Measurements from ENCODE around the gene LGALS16.
"Not testable (repeated sequence)": the region's sequence is repeated elsewhere in the genome, so short reads cannot be mapped to it uniquely, and the experiment has no call there.

LGALS16 gene

GRCh38 chr19:39686739-39687138, 31.0 kb downstream of the LGALS16 start:
- Histone ChIP-seq H3F3A (ENCODE audit: low read depth) (no peaks in the 10 kb centered on the region), H2AFZ (ENCODE audit: low read length) (no peak overlapping the region), H3K27me3 (ENCODE audit: insufficient read depth, low read length, poor library complexity, severe bottlenecking) (no peaks in the 10 kb centered on the region), H3K9me2 (replicated peaks; ENCODE audit: low read depth, low read length) (no peaks in the 10 kb centered on the region), H3K9ac (ENCODE audit: low read depth, low read length, poor library complexity, severe bottlenecking) (no peak overlapping the region), H3K4me1 (ENCODE audit: insufficient read depth, low read length, poor library complexity, severe bottlenecking) (no peaks in the 10 kb centered on the region), H3K79me2 (ENCODE audit: insufficient read depth, low read length) (no peaks in the 10 kb centered on the region), H3K4me3 (ENCODE audit: low read length, poor library complexity, severe bottlenecking) (no peak overlapping the region), H4K20me1 (ENCODE audit: insufficient read depth, low read length, poor library complexity, severe bottlenecking) (no peaks in the 10 kb centered on the region), H3K4me2 (ENCODE audit: low read depth, low read length, poor library complexity, severe bottlenecking) (no peak overlapping the region), H3K36me3 (ENCODE audit: insufficient read depth, low read length) (no peaks in the 10 kb centered on the region), H3K9me3 (ENCODE audit: insufficient read depth, low read depth, low read length) (no peaks in the 10 kb centered on the region)
- TF ChIP-seq EZH2phosphoT487 (IDR thresholded peaks at IDR 0.05; ENCODE audit: borderline replicate concordance) = no peak
- no peak for TF ChIP-seq CTCF (conservative IDR thresholded peaks at IDR 0.05; ENCODE audit: low read length)

GRCh38 chr19:39688637-39689036, 32.9 kb downstream of the LGALS16 start:
- not testable (repeated sequence) for H3K4me1 ChIP-seq (ENCODE audit: insufficient read depth, low read length, poor library complexity, severe bottlenecking); H3K79me2 ChIP-seq (ENCODE audit: insufficient read depth, low read length); H3K9me2 ChIP-seq (replicated peaks; ENCODE audit: low read depth, low read length); H3K4me3 ChIP-seq (ENCODE audit: low read length, poor library complexity, severe bottlenecking); H3F3A ChIP-seq (ENCODE audit: low read depth); H3K4me2 ChIP-seq (ENCODE audit: low read depth, low read length, poor library complexity, severe bottlenecking); H3K27me3 ChIP-seq (ENCODE audit: insufficient read depth, low read length, poor library complexity, severe bottlenecking); H3K36me3 ChIP-seq (ENCODE audit: insufficient read depth, low read length); H3K9ac ChIP-seq (ENCODE audit: low read depth, low read length, poor library complexity, severe bottlenecking); H3K9me3 ChIP-seq (ENCODE audit: insufficient read depth, low read depth, low read length); H4K20me1 ChIP-seq (ENCODE audit: insufficient read depth, low read length, poor library complexity, severe bottlenecking); H2AFZ ChIP-seq (ENCODE audit: low read length)

GRCh38 chr19:39692166-39692565, 36.5 kb downstream of the LGALS16 start:
- no peaks in the 10 kb centered on the region for H3F3A ChIP-seq (ENCODE audit: low read depth)
- TF ChIP-seq EZH2phosphoT487 (IDR thresholded peaks at IDR 0.05; ENCODE audit: borderline replicate concordance) (no peak), CTCF (conservative IDR thresholded peaks at IDR 0.05; ENCODE audit: low read length) (no peak)
- no peaks in the 10 kb centered on the region for H4K20me1 ChIP-seq (ENCODE audit: insufficient read depth, low read length, poor library complexity, severe bottlenecking)
- H2AFZ ChIP-seq (ENCODE audit: low read length) = no peak overlapping the region
- no peaks in the 10 kb centered on the region for H3K9me2 ChIP-seq (replicated peaks; ENCODE audit: low read depth, low read length)
- H3K27me3 ChIP-seq (ENCODE audit: insufficient read depth, low read length, poor library complexity, severe bottlenecking) = no peaks in the 10 kb centered on the region
- no peak overlapping the region for H3K4me3 ChIP-seq (ENCODE audit: low read length, poor library complexity, severe bottlenecking)
- H3K36me3 ChIP-seq (ENCODE audit: insufficient read depth, low read length) = no peaks in the 10 kb centered on the region
- H3K79me2 ChIP-seq (ENCODE audit: insufficient read depth, low read length) = no peaks in the 10 kb centered on the region
- no peaks in the 10 kb centered on the region for H3K9me3 ChIP-seq (ENCODE audit: insufficient read depth, low read depth, low read length)
- no peaks in the 10 kb centered on the region for H3K4me1 ChIP-seq (ENCODE audit: insufficient read depth, low read length, poor library complexity, severe bottlenecking)
- H3K9ac ChIP-seq (ENCODE audit: low read depth, low read length, poor library complexity, severe bottlenecking) = no peak overlapping the region
- no peak overlapping the region for H3K4me2 ChIP-seq (ENCODE audit: low read depth, low read length, poor library complexity, severe bottlenecking)

GRCh38 chr19:39692822-39693221, 37.1 kb downstream of the LGALS16 start:
- Histone ChIP-seq H3K9me3 (ENCODE audit: insufficient read depth, low read depth, low read length) (no peaks in the 10 kb centered on the region), H3K4me2 (ENCODE audit: low read depth, low read length, poor library complexity, severe bottlenecking) (no peak overlapping the region), H2AFZ (ENCODE audit: low read length) (no peak overlapping the region), H3K9ac (ENCODE audit: low read depth, low read length, poor library complexity, severe bottlenecking) (no peak overlapping the region), H3K9me2 (replicated peaks; ENCODE audit: low read depth, low read length) (no peaks in the 10 kb centered on the region), H4K20me1 (ENCODE audit: insufficient read depth, low read length, poor library complexity, severe bottlenecking) (no peaks in the 10 kb centered on the region), H3K27me3 (ENCODE audit: insufficient read depth, low read length, poor library complexity, severe bottlenecking) (no peaks in the 10 kb centered on the region), H3K4me3 (ENCODE audit: low read length, poor library complexity, severe bottlenecking) (no peak overlapping the region), H3K36me3 (ENCODE audit: insufficient read depth, low read length) (no peaks in the 10 kb centered on the region), H3K79me2 (ENCODE audit: insufficient read depth, low read length) (no peaks in the 10 kb centered on the region), H3K4me1 (ENCODE audit: insufficient read depth, low read length, poor library complexity, severe bottlenecking) (no peaks in the 10 kb centered on the region), H3F3A (ENCODE audit: low read depth) (no peaks in the 10 kb centered on the region)
- TF ChIP-seq CTCF (conservative IDR thresholded peaks at IDR 0.05; ENCODE audit: low read length) (no peak), EZH2phosphoT487 (IDR thresholded peaks at IDR 0.05; ENCODE audit: borderline replicate concordance) (no peak)

All from Loucy (cell line).